ENCODE measurements around the gene PUS7L.
A peak's percentile ranks its signal among the peaks of the same experiment; 100 is the strongest.

Gene PUS7L

GRCh38 chr12:43758728-43759563, at the start of gene PUS7L, which contains the start of gene IRAK4:
Gene PUS7L, minus strand, starts transcription at chr12:43758790. Its CDS starts 3,545 bp downstream, at chr12:43755245.
Gene IRAK4, plus strand, starts transcription at chr12:43758951. Its CDS starts 9,161 bp downstream, at chr12:43768112.
- peaks cover 56% of the 10 kb centered on the region for H3K79me2 ChIP-seq (ENCODE audit: insufficient read depth, low read length)

GRCh38 chr12:43807386-43807785, 48.8 kb upstream of the PUS7L start:
- peak overlapping the region; percentile 99 for H3K4me3 ChIP-seq (ENCODE audit: low read length, poor library complexity, severe bottlenecking)
- H3K9ac ChIP-seq (ENCODE audit: low read depth, low read length, poor library complexity, severe bottlenecking): peak overlapping the region; percentile 80
- peaks cover 5% of the 10 kb centered on the region; the same call in 1 of the 2 replicates for H3K36me3 ChIP-seq (ENCODE audit: insufficient read depth, low read length)
- no peak for TF ChIP-seq EZH2phosphoT487 (IDR thresholded peaks at IDR 0.05; ENCODE audit: borderline replicate concordance)
- no peak for TF ChIP-seq CTCF (conservative IDR thresholded peaks at IDR 0.05; ENCODE audit: low read length)
- no peaks in the 10 kb centered on the region for H3F3A ChIP-seq (ENCODE audit: low read depth)
- H3K9me2 ChIP-seq (replicated peaks; ENCODE audit: low read depth, low read length): no peaks in the 10 kb centered on the region
- no peaks in the 10 kb centered on the region for H3K9me3 ChIP-seq (ENCODE audit: insufficient read depth, low read depth, low read length)
- H4K20me1 ChIP-seq (ENCODE audit: insufficient read depth, low read length, poor library complexity, severe bottlenecking): peaks cover 35% of the 10 kb centered on the region
- H3K79me2 ChIP-seq (ENCODE audit: insufficient read depth, low read length): peaks cover 35% of the 10 kb centered on the region
- H3K4me2 ChIP-seq (ENCODE audit: low read depth, low read length, poor library complexity, severe bottlenecking): peak overlapping the region; percentile 82
- H3K4me1 ChIP-seq (ENCODE audit: insufficient read depth, low read length, poor library complexity, severe bottlenecking): peaks cover 37% of the 10 kb centered on the region
- H3K27me3 ChIP-seq (ENCODE audit: insufficient read depth, low read length, poor library complexity, severe bottlenecking): no peaks in the 10 kb centered on the region
- H2AFZ ChIP-seq (ENCODE audit: low read length): no peak overlapping the region

More at GRCh38 chr12:43758728-43759563, at the start of gene PUS7L, which contains the start of gene IRAK4:
- Histone ChIP-seq H4K20me1 (ENCODE audit: insufficient read depth, low read length, poor library complexity, severe bottlenecking) (peaks cover 28% of the 10 kb centered on the region), H3K4me2 (ENCODE audit: low read depth, low read length, poor library complexity, severe bottlenecking) (peak within 1 kb of the TSS; percentile 98), H3K9ac (ENCODE audit: low read depth, low read length, poor library complexity, severe bottlenecking) (peak within 1 kb of the TSS; percentile 88), H3K36me3 (ENCODE audit: insufficient read depth, low read length) (no peaks in the 10 kb centered on the region), H3K9me3 (ENCODE audit: insufficient read depth, low read depth, low read length) (no peaks in the 10 kb centered on the region), H3F3A (ENCODE audit: low read depth) (no peaks in the 10 kb centered on the region), H3K4me3 (ENCODE audit: low read length, poor library complexity, severe bottlenecking) (peak within 1 kb of the TSS; percentile 97), H3K27me3 (ENCODE audit: insufficient read depth, low read length, poor library complexity, severe bottlenecking) (no peaks in the 10 kb centered on the region), H3K4me1 (ENCODE audit: insufficient read depth, low read length, poor library complexity, severe bottlenecking) (peaks cover 58% of the 10 kb centered on the region), H3K9me2 (replicated peaks; ENCODE audit: low read depth, low read length) (no peaks in the 10 kb centered on the region), H2AFZ (ENCODE audit: low read length) (peak within 1 kb of the TSS; percentile 95)
- TF ChIP-seq EZH2phosphoT487 (IDR thresholded peaks at IDR 0.05; ENCODE audit: borderline replicate concordance): no peak
- TF ChIP-seq CTCF (conservative IDR thresholded peaks at IDR 0.05; ENCODE audit: low read length): peak; percentile 51

GRCh38 chr12:43806737-43807072, 48.1 kb upstream of the PUS7L start:
- TF ChIP-seq CTCF (conservative IDR thresholded peaks at IDR 0.05; ENCODE audit: low read length): no peak
- H3K4me1 ChIP-seq (ENCODE audit: insufficient read depth, low read length, poor library complexity, severe bottlenecking): peaks cover 37% of the 10 kb centered on the region
- peaks cover 35% of the 10 kb centered on the region for H4K20me1 ChIP-seq (ENCODE audit: insufficient read depth, low read length, poor library complexity, severe bottlenecking)
- peaks cover 42% of the 10 kb centered on the region for H3K79me2 ChIP-seq (ENCODE audit: insufficient read depth, low read length)
- H3K36me3 ChIP-seq (ENCODE audit: insufficient read depth, low read length): peaks cover 5% of the 10 kb centered on the region; the same call in 1 of the 2 replicates
- H3K9me3 ChIP-seq (ENCODE audit: insufficient read depth, low read depth, low read length): no peaks in the 10 kb centered on the region
- H3K9ac ChIP-seq (ENCODE audit: low read depth, low read length, poor library complexity, severe bottlenecking): peak overlapping the region; percentile 80
- no peaks in the 10 kb centered on the region for H3K9me2 ChIP-seq (replicated peaks; ENCODE audit: low read depth, low read length)
- peak overlapping the region; percentile 99 for H3K4me3 ChIP-seq (ENCODE audit: low read length, poor library complexity, severe bottlenecking)
- H3K4me2 ChIP-seq (ENCODE audit: low read depth, low read length, poor library complexity, severe bottlenecking): peak overlapping the region; percentile 82
- no peaks in the 10 kb centered on the region for H3K27me3 ChIP-seq (ENCODE audit: insufficient read depth, low read length, poor library complexity, severe bottlenecking)
- H3F3A ChIP-seq (ENCODE audit: low read depth): no peaks in the 10 kb centered on the region
- H2AFZ ChIP-seq (ENCODE audit: low read length): peak overlapping the region; percentile 79
